Activated CD4-positive, alpha-beta T cell treated with anti-CD3 and anti-CD28 coated beads for 36 hours (primary cell): ENCODE measurements around the gene ABCC3. TPM values are rescaled to one million over a fixed set of nuclear protein-coding genes. Genes with fewer than 3 reads are reported as not detected.

Experiments
- ATAC-seq: fragments of 200-7000 bp; cut with Tn5 transposase; one replicate; pipeline ENCODE4 v1.10.0; 2021; ENCODE audit warnings: mild to moderate bottlenecking, moderate library complexity
- CTCF ChIA-PET: fragments of 350-600 bp; sonication (Branson Sonifier 250); formaldehyde crosslinking; loops from one replicate; lab custom pipeline; 2021; ENCODE audit warnings: antibody characterized with exemption; lab: Charles Lee
- POLR2A ChIA-PET: fragments of 350-600 bp; sonication (Branson Sonifier 250); formaldehyde crosslinking; loops from one replicate; lab custom pipeline; 2021; ENCODE audit warnings: antibody characterized with exemption, inconsistent platforms; lab: Charles Lee
- DNase-seq: peaks from one replicate; pipeline ENCODE4 v3.0.0-alpha.2; 2020
- H3K27ac Mint-ChIP-seq: one replicate; pipeline ENCODE4 v1.8.0; 2021; ENCODE audit warnings: mixed read lengths
- H3K27me3 Mint-ChIP-seq: one replicate; pipeline ENCODE4 v1.8.0; 2021; ENCODE audit warnings: mixed read lengths
- H3K36me3 Mint-ChIP-seq: one replicate; pipeline ENCODE4 v1.8.0; 2021; ENCODE audit warnings: low read depth, mixed read lengths
- H3K4me1 Mint-ChIP-seq: one replicate; pipeline ENCODE4 v1.8.0; 2021; ENCODE audit warnings: mixed read lengths
- H3K4me3 Mint-ChIP-seq: one replicate; pipeline ENCODE4 v1.8.0; 2021; ENCODE audit warnings: mild to moderate bottlenecking, moderate library complexity, mixed read lengths
- H3K9me3 Mint-ChIP-seq: one replicate; pipeline ENCODE4 v1.8.0; 2021; ENCODE audit warnings: low read depth, mixed read lengths
- intact Hi-C, 2 experiments: fragments of 100-400 bp; cut with DNase I in 1 of 2; cut with micrococcal nuclease in 1 of 2; formaldehyde crosslinking; loops; one replicate each; pipeline versions ENCODE4 v1.14.2 to v1.15.1; 2022 to 2024; cut with DNase I, micrococcal nuclease
- total RNA-seq, 2 experiments: library from RNA; stranded (reverse); gene quantifications; one replicate each; pipeline ENCODE4 v1.2.3, GENCODE V29; 2021

ABCC3 gene
- total RNA-seq, 2 experiments from 2014 or later: not detected

DNA sequence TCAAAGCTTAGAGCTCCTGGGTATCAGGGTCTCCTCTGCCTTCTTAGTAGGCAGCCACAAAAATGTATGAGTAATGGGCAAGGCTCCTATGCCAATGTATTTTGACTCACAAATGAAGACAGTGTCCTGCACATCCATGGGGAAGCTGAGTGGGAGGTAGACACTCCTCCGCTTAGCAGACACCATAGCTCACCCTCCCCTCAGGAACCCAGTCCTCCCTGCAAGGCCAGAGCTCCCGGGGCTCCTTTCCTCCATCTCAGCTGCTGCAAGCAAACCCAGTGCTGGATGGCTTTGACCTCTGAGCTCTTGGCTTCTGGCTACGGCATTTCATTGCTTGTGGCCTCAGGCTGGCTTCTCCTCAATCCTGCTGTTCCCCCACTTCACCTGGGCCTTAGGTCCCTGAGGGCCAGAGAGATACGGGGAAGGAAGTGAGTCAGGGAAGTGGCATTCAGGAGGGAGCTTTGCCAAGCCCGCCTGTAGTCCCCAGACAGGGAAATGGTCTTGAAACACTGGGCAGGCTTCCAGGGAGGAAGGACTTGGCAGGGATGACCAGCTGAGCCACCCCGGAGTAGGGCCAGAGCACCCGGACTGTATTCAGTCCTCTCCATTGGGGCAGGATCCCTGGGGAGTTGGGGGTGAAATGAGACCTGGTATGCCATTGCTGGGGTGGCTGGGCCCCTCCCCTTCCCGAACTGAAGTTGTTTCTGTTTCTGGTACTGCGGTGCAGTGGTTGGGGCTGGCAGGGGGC is 4.5 kb downstream of the ABCC3 start:
- Mint-ChIP-seq H3K9me3 (no peaks in the 10 kb centered on the region), H3K4me3 (no peak overlapping the region), H3K27me3 (peaks cover 27% of the 10 kb centered on the region), H3K27ac (no peak overlapping the region), H3K4me1 (no peaks in the 10 kb centered on the region), H3K36me3 (no peaks in the 10 kb centered on the region)
- CTCF ChIA-PET: interaction anchor here (0.7 to 4.6 kb wide), 7 partner anchors 8 to 227 kb away, joined by 3 to 31 read pairs (median 4); no protein-coding TSS in a partner anchor
- POLR2A ChIA-PET: no interaction called here
- intact Hi-C loops: no loop called here
- ATAC-seq (no peak), DNase-seq (no peak)

DNA sequence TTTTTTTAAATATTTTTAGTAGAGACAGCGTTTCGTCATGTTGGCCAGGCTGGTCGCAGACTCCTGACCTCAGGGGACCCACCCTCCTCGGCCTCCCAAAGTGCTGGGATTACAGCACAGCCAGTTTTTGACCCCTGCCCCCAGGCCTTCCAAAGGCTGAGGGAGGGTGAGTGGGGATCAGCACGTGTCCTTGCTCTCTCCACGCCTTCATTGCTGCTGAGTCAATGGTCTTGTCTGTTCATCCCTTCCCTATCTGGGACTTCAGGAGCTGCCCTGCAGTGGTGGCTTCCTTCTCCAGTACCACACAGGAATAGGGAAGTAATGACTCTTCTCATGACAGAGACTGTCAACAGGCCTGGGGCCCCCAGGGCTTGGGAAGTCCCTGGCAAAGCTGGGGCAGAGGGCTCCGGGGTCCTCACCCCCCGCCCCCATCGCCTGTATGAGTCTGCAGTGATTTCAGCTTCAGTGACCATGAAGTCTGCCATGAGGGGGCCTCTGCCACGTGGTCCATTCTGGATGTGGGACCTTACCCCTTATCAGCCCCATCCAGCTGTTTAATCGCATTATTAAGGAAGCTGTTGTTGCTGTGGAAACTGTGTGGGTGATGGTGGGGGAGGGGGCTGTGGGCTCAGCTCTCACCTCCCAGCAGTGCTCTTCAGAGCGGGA is 6.1 kb downstream of the ABCC3 start:
- H3K4me1 Mint-ChIP-seq: no peaks in the 10 kb centered on the region
- ChIA-PET CTCF (interaction anchor here (0.7 to 4.6 kb wide), 5 partner anchors 10 to 198 kb away, joined by 3 to 31 read pairs (median 4); no protein-coding TSS in a partner anchor), POLR2A (no interaction called here)

DNA sequence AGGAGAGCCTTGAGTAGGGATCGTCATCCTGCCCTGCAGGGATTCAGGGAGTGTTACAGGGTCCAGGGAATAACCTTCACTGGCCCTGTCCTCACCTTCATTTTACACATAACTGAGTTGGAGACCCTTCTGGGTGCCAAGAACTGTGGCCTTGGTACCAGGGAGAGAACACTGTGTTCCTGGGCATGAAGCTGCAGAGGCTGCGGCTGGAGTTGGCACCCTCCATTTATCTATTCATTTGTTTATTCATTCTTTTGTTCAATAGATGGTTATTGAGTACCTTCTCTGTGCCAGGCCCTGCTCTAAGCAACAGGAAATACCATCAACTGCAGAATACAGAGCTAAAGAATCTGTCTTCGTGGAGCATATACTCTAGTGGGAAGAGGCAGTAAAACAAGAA is 6.7 kb downstream of the ABCC3 start:
- CTCF ChIA-PET: interaction anchor here (1.2 to 3.5 kb wide), 2 partner anchors 11 to 96 kb away, joined by 3 to 14 read pairs; no protein-coding TSS in a partner anchor
- Mint-ChIP-seq H3K36me3 (no peaks in the 10 kb centered on the region), H3K9me3 (no peaks in the 10 kb centered on the region), H3K4me1 (no peaks in the 10 kb centered on the region), H3K27me3 (peaks cover 22% of the 10 kb centered on the region), H3K27ac (no peak overlapping the region), H3K4me3 (no peak overlapping the region)
- DNase-seq (no peak), ATAC-seq (no peak)
- intact Hi-C loops: no loop called here
- POLR2A ChIA-PET: no interaction called here

More for the DNA sequence above, 6.1 kb downstream of the ABCC3 start:
- DNase-seq (no peak), ATAC-seq (no peak)
- Mint-ChIP-seq H3K27me3 (peaks cover 24% of the 10 kb centered on the region), H3K27ac (no peak overlapping the region), H3K9me3 (no peaks in the 10 kb centered on the region), H3K36me3 (no peaks in the 10 kb centered on the region), H3K4me3 (no peak overlapping the region)
- intact Hi-C loops: no loop called here

DNA sequence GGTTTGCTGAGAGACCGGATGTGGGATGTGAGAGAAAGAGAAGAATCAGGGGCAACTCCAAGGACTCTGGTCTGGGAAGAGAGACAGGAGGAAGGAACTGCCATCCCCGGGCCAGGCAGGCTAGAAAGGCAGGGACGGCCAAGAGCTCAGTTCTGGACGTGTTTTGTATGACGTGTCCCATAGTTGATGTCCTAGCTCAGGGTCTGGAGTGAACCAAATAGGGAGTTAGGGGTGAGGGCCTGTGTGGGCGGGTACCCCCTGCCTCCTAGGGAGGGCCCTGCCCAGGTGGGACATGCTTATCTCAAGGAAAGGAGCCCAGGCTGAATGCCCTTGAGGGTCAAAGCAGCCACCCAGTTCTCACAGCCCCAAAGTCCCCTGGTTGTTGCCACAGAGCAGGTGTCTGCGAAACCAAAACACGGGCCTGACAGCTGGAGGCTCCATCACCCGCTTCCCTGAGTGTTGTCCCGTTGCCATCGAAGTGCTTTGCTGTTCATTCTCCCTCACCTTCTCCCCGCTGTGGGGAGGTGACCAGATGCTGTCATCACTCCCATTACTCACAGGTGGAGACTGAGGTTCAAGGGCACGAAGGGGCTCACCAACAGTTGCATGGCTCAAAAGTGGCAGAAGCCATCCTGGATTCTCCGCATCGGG is 7.5 kb downstream of the ABCC3 start:
- peaks cover 16% of the 10 kb centered on the region for H3K27me3 Mint-ChIP-seq
- no peaks in the 10 kb centered on the region for H3K36me3 Mint-ChIP-seq
- ATAC-seq (no peak), DNase-seq (no peak)
- ChIA-PET POLR2A (no interaction called here), CTCF (interaction anchor here (0.7 to 1.2 kb wide), 2 partner anchors 20 to 97 kb away, joined by 3 read pairs; no protein-coding TSS in a partner anchor)
- no peak overlapping the region for H3K4me3 Mint-ChIP-seq
- no peak overlapping the region for H3K27ac Mint-ChIP-seq
- H3K4me1 Mint-ChIP-seq: no peaks in the 10 kb centered on the region
- H3K9me3 Mint-ChIP-seq: no peaks in the 10 kb centered on the region
- intact Hi-C loops: no loop called here

DNA sequence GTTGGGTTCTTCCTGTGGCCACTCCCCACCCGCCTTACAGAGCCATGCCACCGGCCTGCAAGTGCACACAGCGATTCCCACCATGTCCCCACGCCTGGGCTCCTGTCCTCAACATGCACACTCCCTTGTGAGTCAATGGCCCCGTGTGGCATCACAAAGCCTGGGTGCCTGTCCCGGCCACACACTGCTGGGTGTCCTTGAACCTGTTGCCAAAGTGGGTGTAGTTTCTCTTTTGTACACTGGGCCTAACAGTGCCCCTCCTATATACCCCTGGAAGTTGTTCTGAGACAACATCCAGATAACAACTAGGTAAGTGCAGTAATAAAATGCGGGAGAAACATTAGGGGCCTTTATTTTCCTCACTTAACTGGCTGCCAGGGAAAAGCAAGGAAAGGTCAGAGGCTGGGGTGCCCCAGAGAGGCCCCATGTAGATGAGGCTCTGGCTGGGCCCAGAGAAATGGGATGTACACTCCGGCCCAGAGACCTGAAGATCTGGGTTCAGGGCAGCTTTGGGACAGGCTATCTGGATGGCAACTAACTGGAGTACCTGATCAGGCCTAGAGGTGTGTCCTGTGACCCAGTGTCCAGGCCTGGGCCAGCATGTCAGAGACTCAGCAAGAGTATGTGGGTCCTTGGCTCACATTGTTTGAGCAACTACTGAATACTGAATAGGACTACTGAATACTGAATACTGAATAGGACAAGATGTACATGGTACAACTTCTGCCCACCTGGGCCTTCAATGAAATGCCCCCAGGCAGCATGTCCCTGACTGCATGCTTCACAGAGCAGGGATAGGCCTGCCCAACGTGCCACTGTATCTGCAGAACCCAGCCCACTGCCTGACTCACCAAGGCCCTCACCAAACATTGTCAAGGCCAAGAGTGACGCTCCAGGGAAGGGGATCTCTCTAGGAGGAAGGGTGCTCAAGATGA is 8.3 kb downstream of the ABCC3 start:
- Mint-ChIP-seq H3K36me3 (no peaks in the 10 kb centered on the region), H3K4me3 (no peak overlapping the region), H3K4me1 (no peaks in the 10 kb centered on the region), H3K27me3 (peaks cover 8% of the 10 kb centered on the region), H3K27ac (no peak overlapping the region), H3K9me3 (no peaks in the 10 kb centered on the region)
- ATAC-seq (no peak), DNase-seq (no peak)
- CTCF ChIA-PET: no interaction called here
- intact Hi-C loops: no loop called here
- POLR2A ChIA-PET: no interaction called here

DNA sequence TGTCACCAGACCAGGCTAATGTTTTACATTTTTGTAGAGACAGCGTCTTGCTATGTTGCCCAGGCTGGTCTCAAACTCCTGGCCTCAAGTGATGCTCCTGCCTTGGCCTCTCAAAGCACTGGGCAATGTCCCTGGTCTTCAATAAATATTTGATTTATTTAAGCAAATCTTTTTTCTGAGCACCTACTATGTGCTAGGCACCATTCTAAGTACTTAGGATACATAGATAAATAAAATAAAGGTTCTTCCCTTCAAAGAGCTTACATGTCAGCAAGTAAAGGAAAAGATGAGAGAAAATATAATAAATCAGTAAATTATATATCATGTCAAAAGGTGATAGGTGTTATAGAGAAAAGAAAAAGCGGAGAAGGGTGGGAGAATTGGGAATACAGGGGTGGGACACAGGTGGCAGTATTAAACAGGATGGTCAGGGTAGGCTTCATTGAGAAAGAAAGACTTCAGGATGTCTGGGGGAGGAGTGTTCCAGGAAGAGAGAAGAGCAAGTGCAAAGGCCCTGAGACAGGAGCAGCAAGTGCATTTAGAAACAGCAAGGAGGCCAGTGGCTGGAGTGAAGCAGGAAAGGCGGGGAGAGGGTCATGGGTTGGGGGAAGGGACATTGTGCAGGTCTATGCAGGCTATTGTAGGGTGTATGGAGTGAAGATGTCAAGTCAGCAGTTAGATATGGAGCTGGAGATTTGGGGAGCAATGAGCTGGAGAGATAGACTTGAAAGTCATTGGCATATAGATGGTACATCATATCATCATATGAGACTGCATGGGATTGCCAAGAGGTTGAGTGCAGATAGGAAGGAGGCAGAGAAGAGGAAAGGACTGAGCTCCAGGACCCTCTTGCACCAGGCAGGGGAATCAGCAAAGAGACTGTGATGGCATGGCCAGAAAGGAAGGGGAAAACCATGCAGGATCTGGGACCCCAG is 11.3 kb downstream of the ABCC3 start:
- CTCF ChIA-PET: interaction anchor here (0.5 to 2.0 kb wide), 6 partner anchors 16 to 131 kb away, joined by 3 to 6 read pairs (median 4); no protein-coding TSS in a partner anchor
- no peaks in the 10 kb centered on the region for H3K36me3 Mint-ChIP-seq

DNA sequence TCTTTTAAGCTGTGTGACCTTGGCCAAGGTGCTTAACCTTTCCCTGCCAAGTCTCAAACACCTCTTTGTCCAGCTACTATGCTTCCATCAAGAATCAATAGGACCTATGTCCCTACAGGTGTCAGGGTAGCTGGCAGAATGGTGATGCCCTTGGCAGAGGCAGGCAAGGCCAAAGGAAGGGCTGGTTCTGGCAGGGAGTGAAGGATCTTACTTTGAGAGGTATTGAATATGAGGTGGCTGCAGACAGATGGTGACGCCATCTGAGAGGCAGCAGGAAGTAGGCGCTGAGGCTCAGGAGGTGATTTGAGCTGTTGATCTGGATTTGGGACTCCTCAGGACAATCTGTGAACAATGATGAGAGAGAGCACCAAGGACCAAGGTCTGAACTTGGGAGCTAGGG is 12.5 kb downstream of the ABCC3 start:
- H3K27me3 Mint-ChIP-seq: peaks cover 8% of the 10 kb centered on the region
- no peak for ATAC-seq
- no peak for DNase-seq
- peaks cover 2% of the 10 kb centered on the region for H3K9me3 Mint-ChIP-seq
- CTCF ChIA-PET: interaction anchor here (1.4 to 2.0 kb wide), 2 partner anchors 17 to 19 kb away, joined by 5 to 6 read pairs; no protein-coding TSS in a partner anchor
- H3K27ac Mint-ChIP-seq: no peak overlapping the region
- POLR2A ChIA-PET: no interaction called here
- no peak overlapping the region for H3K4me3 Mint-ChIP-seq
- intact Hi-C loops: no loop called here
- H3K4me1 Mint-ChIP-seq: no peaks in the 10 kb centered on the region
- H3K36me3 Mint-ChIP-seq: no peaks in the 10 kb centered on the region

More for the DNA sequence above, 11.3 kb downstream of the ABCC3 start:
- Mint-ChIP-seq H3K9me3 (no peaks in the 10 kb centered on the region), H3K27me3 (peaks cover 8% of the 10 kb centered on the region), H3K4me3 (no peak overlapping the region), H3K4me1 (no peaks in the 10 kb centered on the region), H3K27ac (no peak overlapping the region)
- intact Hi-C loops: no loop called here
- DNase-seq (no peak), ATAC-seq (no peak)
- POLR2A ChIA-PET: no interaction called here

DNA sequence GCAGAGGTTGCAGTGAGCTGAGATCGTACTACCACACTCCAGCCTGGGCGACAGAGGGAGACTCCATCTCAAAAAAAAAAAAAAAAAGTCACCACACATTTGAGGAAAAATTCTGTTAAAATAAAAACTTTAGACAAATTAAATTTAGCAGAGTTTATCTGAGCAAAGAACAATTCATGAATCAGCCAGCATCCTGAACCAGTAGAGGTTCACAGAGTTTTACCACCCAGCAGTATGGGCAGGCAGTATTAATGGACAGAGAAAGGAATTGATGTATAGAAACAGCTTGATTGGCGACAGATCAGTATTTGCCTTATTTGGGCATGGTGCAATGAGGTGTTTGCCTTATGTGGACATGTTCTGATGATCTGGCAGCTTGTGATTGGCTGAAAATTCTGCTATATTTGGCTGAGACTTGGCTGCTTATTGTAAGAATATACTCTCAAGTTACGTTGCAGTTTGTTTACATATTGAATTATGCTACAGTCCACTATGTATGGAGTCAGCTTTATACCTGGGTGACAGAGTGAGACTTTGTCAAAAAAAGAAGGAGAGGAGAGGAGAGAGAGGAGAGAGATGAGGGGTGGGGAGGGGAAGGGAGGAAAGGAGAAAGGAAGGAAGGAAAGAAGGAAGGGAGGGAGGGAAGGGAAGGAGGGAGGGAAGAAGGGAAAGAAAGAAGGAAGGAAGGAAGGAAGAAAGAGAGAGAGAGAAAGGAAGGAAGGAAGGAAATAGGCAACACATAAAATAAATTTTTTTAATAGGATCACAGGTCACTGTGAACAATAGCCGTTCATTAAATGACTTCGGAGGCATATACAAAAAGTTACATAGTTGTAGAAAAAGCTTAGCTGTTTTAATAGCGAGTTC is 14.6 kb downstream of the ABCC3 start:
- POLR2A ChIA-PET: interaction anchor here (0.7 kb wide), 1 partner anchor 23 kb away, joined by 6 read pairs; no protein-coding TSS in a partner anchor
- Mint-ChIP-seq H3K4me1 (no peaks in the 10 kb centered on the region), H3K9me3 (peaks cover 2% of the 10 kb centered on the region), H3K36me3 (no peaks in the 10 kb centered on the region), H3K27me3 (peaks cover 8% of the 10 kb centered on the region), H3K4me3 (no peak overlapping the region), H3K27ac (no peak overlapping the region)
- no peak for DNase-seq
- intact Hi-C loops: no loop called here
- no peak for ATAC-seq
- CTCF ChIA-PET: interaction anchor here (0.6 to 1.1 kb wide), 5 partner anchors 11 to 318 kb away, joined by 3 to 4 read pairs (median 3); no protein-coding TSS in a partner anchor

DNA sequence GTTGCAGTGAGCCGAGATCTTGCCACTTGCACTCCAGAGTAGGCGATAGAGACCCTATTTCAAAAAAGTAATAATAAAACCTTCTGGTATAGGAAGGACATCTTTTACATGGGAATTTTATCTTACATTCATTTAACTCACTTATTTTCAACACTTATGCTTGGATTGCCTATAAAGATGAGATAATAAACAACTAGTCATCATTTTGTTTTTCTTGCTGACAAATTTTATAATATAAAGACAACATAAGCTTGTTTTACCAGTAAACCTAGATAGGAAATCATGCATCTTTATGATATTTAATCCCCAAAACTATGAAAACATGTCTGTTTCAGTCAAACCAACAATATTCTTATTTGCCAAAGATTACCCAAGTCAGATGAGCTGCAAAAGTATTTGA is 17.0 kb downstream of the ABCC3 start:
- ChIA-PET POLR2A (interaction anchor here (1.2 kb wide), 1 partner anchor 43 kb away, joined by 3 read pairs; no protein-coding TSS in a partner anchor), CTCF (interaction anchor here (0.7 to 1.5 kb wide), 4 partner anchors 10 to 131 kb away, joined by 3 to 10 read pairs (median 4); no protein-coding TSS in a partner anchor)
- H3K27me3 Mint-ChIP-seq: peaks cover 4% of the 10 kb centered on the region
- no peak overlapping the region for H3K27ac Mint-ChIP-seq
- peaks cover 2% of the 10 kb centered on the region for H3K9me3 Mint-ChIP-seq
- DNase-seq: no peak
- no peaks in the 10 kb centered on the region for H3K4me1 Mint-ChIP-seq
- intact Hi-C loops: no loop called here
- no peaks in the 10 kb centered on the region for H3K36me3 Mint-ChIP-seq
- ATAC-seq: no peak
- H3K4me3 Mint-ChIP-seq: no peak overlapping the region
